ENCODE measurements around the gene GPI. TPM values are rescaled to one million over a fixed set of nuclear protein-coding genes. Genes with fewer than 3 reads are reported as not detected.

Gene GPI
- total and polyA plus RNA-seq, 2 of the 8 experiments (the other 6 are each of a cell fraction or from before 2014, with no cell fraction given): 171 to 360 TPM

GRCh38 chr19:34402074-34402600 is 37.1 kb downstream of the GPI start:
- peaks cover 11 to 38% (median 24%) of the 10 kb centered on the region in 4 experiments for H3K36me3 ChIP-seq (ENCODE audit: control insufficient read depth in 2 of 4, insufficient read depth in 4 of 4, low read length in 3 of 4)
- H2BK120ac ChIP-seq (replicated peaks; ENCODE audit: low read depth, low read length): no peak overlapping the region
- no peak overlapping the region for H3K4me3 ChIP-seq (ENCODE audit: extremely low read depth in 1 of 4, insufficient read depth in 2 of 4, low read depth in 3 of 4, low read length in 4 of 4)
- no peak overlapping the region for H4K5ac ChIP-seq (ENCODE audit: insufficient read length, low read depth, low read length)
- no peak overlapping the region for H3K56ac ChIP-seq (replicated peaks; ENCODE audit: insufficient read length, low read depth, low read length)
- no peak overlapping the region for H2BK20ac ChIP-seq (ENCODE audit: low read length)
- CTCF ChIA-PET (ENCODE audit: partially characterized antibody): no interaction called here
- H3K27ac ChIP-seq (ENCODE audit: low read depth, low read length): no peak overlapping the region
- H4K91ac ChIP-seq (replicated peaks; ENCODE audit: insufficient read length, low read length): no peak overlapping the region
- H3K4me2 ChIP-seq (ENCODE audit: insufficient read depth in 1 of 2, low read depth in 2 of 2, low read length in 2 of 2): no peak overlapping the region
- no peak overlapping the region for H3K4ac ChIP-seq (replicated peaks; ENCODE audit: insufficient read length, low read depth, low read length)
- no peak overlapping the region for H3K14ac ChIP-seq (ENCODE audit: insufficient read length)
- H3K27me3 ChIP-seq (replicated peaks in 1 of 4; ENCODE audit: control insufficient read depth in 3 of 4, extremely low read depth in 1 of 4, insufficient read depth in 3 of 4, low read length in 3 of 4): no peaks in the 10 kb centered on the region
- H3K9ac ChIP-seq (replicated peaks in 1 of 4; ENCODE audit: extremely low read depth in 1 of 4, low read depth in 3 of 4, low read length in 3 of 4): no peak overlapping the region
- no peak for DNase-seq (ENCODE audit: low read depth in 1 of 2, low spot score in 2 of 2)
- no peak overlapping the region for H2BK12ac ChIP-seq (ENCODE audit: low read depth, low read length)
- no peak overlapping the region for H4K8ac ChIP-seq (ENCODE audit: extremely low read depth, insufficient read depth, low read length)
- no peak overlapping the region for H2AFZ ChIP-seq (ENCODE audit: low read length)
- H2BK5ac ChIP-seq (ENCODE audit: low read depth, low read length): no peak overlapping the region
- H3K18ac ChIP-seq (ENCODE audit: extremely low read depth, low read length): no peak overlapping the region
- TF ChIP-seq CHD1 (IDR thresholded peaks at IDR 0.05; ENCODE audit: low read depth, low read length): no peak
- no peak for TF ChIP-seq ATF2 (IDR thresholded peaks at IDR 0.05; ENCODE audit: low read length)
- TF ChIP-seq TCF12 (IDR thresholded peaks at IDR 0.05; ENCODE audit: low read depth, low read length): no peak
- TF ChIP-seq RXRA (IDR thresholded peaks at IDR 0.05; ENCODE audit: insufficient read depth, low read depth, low read length): no peak
- TF ChIP-seq PHF8 (conservative IDR thresholded peaks at IDR 0.05; ENCODE audit: low read depth, low read length): no peak
- no peak for TF ChIP-seq SIN3A (conservative IDR thresholded peaks at IDR 0.05 in 1 of 2, IDR thresholded peaks at IDR 0.05 in 1 of 2; ENCODE audit: low read depth in 1 of 2, low read length in 2 of 2)
- TF ChIP-seq CTCF (IDR thresholded peaks at IDR 0.05; ENCODE audit: control extremely low read depth in 1 of 3, insufficient read depth in 1 of 3, low read depth in 1 of 3, low read length in 3 of 3): no peak
- WGBS, 2 experiments (ENCODE audit: extremely low coverage in 1 of 2, insufficient coverage in 1 of 2, insufficient read length in 1 of 2, insufficient replicate concordance in 2 of 2, low coverage in 1 of 2, low lambda C conversion rate in 2 of 2, missing lambda C conversion rate in 1 of 2): 95% methylated on average over 8 of the region's 8 CpGs; no CpG with 5 or more reads in 1 of the 2 experiments
- no peak overlapping the region for H2AK5ac ChIP-seq (ENCODE audit: low read depth, low read length)
- H4K20me1 ChIP-seq (replicated peaks in 1 of 2; ENCODE audit: control insufficient read depth in 1 of 2, insufficient read depth in 2 of 2, low read length in 2 of 2): peaks cover 0 to 2% of the 10 kb centered on the region in 2 experiments
- H2BK15ac ChIP-seq (ENCODE audit: low read length): no peak overlapping the region
- H3K23me2 ChIP-seq (ENCODE audit: low read depth, low read length): peaks cover 3% of the 10 kb centered on the region; the same call in 1 of the 2 replicates
- peaks cover 0 to 17% of the 10 kb centered on the region in 2 experiments; a peak in 2 of 4 replicates for H3K79me2 ChIP-seq (ENCODE audit: control insufficient read depth in 1 of 2, insufficient read depth in 2 of 2, low read length in 2 of 2)
- no peaks in the 10 kb centered on the region for H3K4me1 ChIP-seq (replicated peaks in 1 of 4; ENCODE audit: control insufficient read depth in 3 of 4, insufficient read depth in 4 of 4, low read length in 3 of 4)
- H3K79me1 ChIP-seq (ENCODE audit: low read depth, low read length): no peaks in the 10 kb centered on the region
- no peak for FAIRE-seq
- POLR2A ChIA-PET (ENCODE audit: partially characterized antibody): interaction anchor here (1.6 to 1.7 kb wide), 2 partner anchors 18 to 36 kb away, joined by 4 to 7 read pairs; no protein-coding TSS in a partner anchor
- no peaks in the 10 kb centered on the region for H3K9me3 ChIP-seq (ENCODE audit: insufficient read depth in 2 of 2, low read depth in 1 of 2, low read length in 1 of 2)
- H3K23ac ChIP-seq (ENCODE audit: insufficient read length): no peak overlapping the region
